ENCODE measurements around the gene KCNMA1.
A peak's percentile ranks its signal among the peaks of the same experiment; 100 is the strongest.

KCNMA1 gene

GRCh38 chr10:77077316-77077945, 560.2 kb downstream of the KCNMA1 start:
- Histone ChIP-seq H3K27me3 (no peaks in the 10 kb centered on the region), H3K36me3 (no peaks in the 10 kb centered on the region), H3K9me3 (no peaks in the 10 kb centered on the region), H3K4me1 (ENCODE audit: control insufficient read depth in 1 of 2, insufficient read depth in 1 of 2, low read depth in 1 of 2, low read length in 1 of 2) (peaks cover 45 to 51% of the 10 kb centered on the region in 2 experiments), H3K27ac (peak overlapping the region; percentile 21), H3K4me3 (ENCODE audit: low read depth in 1 of 2, low read length in 1 of 2) (no peak overlapping the region)
- TF ChIP-seq CTCF (IDR thresholded peaks at IDR 0.05) = no peak

- Histone ChIP-seq H3K27me3 (no peaks in the 10 kb centered on the region), H3K36me3 (no peaks in the 10 kb centered on the region), H3K27ac (no peak overlapping the region), H3K9me3 (no peaks in the 10 kb centered on the region), H3K4me1 (ENCODE audit: control insufficient read depth in 1 of 2, insufficient read depth in 1 of 2, low read depth in 1 of 2, low read length in 1 of 2) (peaks cover 45 to 51% of the 10 kb centered on the region in 2 experiments), H3K4me3 (ENCODE audit: low read depth in 1 of 2, low read length in 1 of 2) (no peak overlapping the region)
- TF ChIP-seq CTCF (IDR thresholded peaks at IDR 0.05) = no peak
Measured at GRCh38 chr10:77075926-77076325, 561.7 kb downstream of the KCNMA1 start.

- Histone ChIP-seq H3K4me3 (ENCODE audit: low read depth in 1 of 2, low read length in 1 of 2) (no peak overlapping the region), H3K27me3 (no peaks in the 10 kb centered on the region), H3K9me3 (no peaks in the 10 kb centered on the region), H3K36me3 (no peaks in the 10 kb centered on the region), H3K27ac (no peak overlapping the region), H3K4me1 (ENCODE audit: control insufficient read depth in 1 of 2, insufficient read depth in 1 of 2, low read depth in 1 of 2, low read length in 1 of 2) (peaks cover 31 to 36% of the 10 kb centered on the region in 2 experiments)
- TF ChIP-seq CTCF (IDR thresholded peaks at IDR 0.05) = no peak
Measured at GRCh38 chr10:77074104-77074624, 563.4 kb downstream of the KCNMA1 start.

GRCh38 chr10:77073663-77073960, 564.0 kb downstream of the KCNMA1 start:
- no peak overlapping the region for H3K27ac ChIP-seq

GRCh38 chr10:77072836-77073662, 564.6 kb downstream of the KCNMA1 start:
- TF ChIP-seq CTCF (IDR thresholded peaks at IDR 0.05) = no peak
- no peak overlapping the region for H3K27ac ChIP-seq
- peaks cover 31 to 35% of the 10 kb centered on the region in 2 experiments for H3K4me1 ChIP-seq (ENCODE audit: control insufficient read depth in 1 of 2, insufficient read depth in 1 of 2, low read depth in 1 of 2, low read length in 1 of 2)
- H3K4me3 ChIP-seq (ENCODE audit: low read depth in 1 of 2, low read length in 1 of 2) = no peak overlapping the region
- H3K36me3 ChIP-seq = no peaks in the 10 kb centered on the region
- no peaks in the 10 kb centered on the region for H3K9me3 ChIP-seq
- H3K27me3 ChIP-seq = peaks cover 3% of the 10 kb centered on the region

More at GRCh38 chr10:77073663-77073960, 564.0 kb downstream of the KCNMA1 start:
- no peak for TF ChIP-seq CTCF (IDR thresholded peaks at IDR 0.05)
- Histone ChIP-seq H3K4me1 (ENCODE audit: control insufficient read depth in 1 of 2, insufficient read depth in 1 of 2, low read depth in 1 of 2, low read length in 1 of 2) (peaks cover 31 to 35% of the 10 kb centered on the region in 2 experiments), H3K4me3 (ENCODE audit: low read depth in 1 of 2, low read length in 1 of 2) (no peak overlapping the region), H3K27me3 (no peaks in the 10 kb centered on the region), H3K36me3 (no peaks in the 10 kb centered on the region), H3K9me3 (no peaks in the 10 kb centered on the region)
